UCSD-AML1 (cell line): ENCODE measurements around the gene AQR.
"Not testable (repeated sequence)": the region's sequence is repeated elsewhere in the genome, so short reads cannot be mapped to it uniquely, and the experiment has no call there.

Source experiments
- DNase-seq: peaks from one replicate; lab custom pipeline; 2025; ENCODE audit not compliant: unreplicated experiment; lab: John Stamatoyannopoulos, UW

The AQR gene

DNA sequence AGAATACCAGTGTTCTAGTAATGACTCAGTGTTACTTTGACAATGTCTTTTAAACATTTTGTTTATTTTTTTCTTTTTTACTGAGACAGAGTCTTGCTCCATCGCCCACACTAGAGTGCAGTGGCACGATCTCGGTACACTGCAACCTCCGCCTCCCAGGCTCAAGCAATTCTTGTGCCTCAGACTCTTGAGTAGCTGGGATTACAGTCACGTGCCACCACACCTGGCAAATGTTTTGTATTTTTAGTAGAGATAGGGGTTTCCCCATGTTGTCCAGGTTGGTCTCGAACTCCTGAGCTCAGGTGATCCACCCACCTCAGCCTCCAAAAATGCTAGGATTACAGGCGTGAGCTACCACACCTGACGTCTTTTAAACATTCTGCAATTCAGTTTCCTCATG, 15.7 kb downstream of the AQR start:
- DNase-seq = no peak

DNA sequence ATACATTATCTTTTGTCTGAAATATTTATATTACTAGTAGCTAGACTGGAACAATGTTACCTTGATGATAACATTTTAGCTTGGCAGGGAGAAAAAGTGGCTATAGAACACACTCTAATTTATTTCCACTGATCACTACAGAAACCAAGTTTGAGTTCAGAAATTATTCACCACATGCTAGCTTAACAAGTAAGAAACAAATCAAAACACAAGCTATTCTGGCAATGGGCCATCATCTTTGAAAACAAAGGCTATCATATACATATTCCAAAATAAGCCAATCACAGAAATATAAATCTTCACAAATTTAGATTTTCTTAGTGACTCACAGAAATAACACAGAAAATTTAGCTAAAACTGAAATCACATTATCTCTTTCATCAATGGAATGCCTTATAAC, 17.1 kb downstream of the AQR start:
- DNase-seq = no peak

DNA sequence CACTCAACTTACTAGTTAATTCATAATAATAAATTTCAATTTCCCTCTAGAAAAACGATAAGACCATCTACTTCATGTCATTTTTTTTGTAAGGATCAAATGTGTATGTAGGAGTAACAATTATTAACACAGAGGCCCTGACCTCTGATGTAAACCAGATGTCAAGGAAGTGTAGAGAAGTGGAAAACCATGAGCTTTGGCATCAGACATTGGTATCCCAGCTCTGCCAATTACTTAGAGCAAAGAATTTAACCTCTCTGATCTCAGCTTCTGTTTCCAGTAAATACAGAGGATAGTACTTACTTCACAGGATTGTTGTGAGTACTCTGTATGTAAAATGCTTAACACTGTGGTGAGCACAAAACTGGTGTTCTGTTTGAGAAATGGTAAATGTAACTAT, 17.5 kb downstream of the AQR start:
- no peak for DNase-seq

DNA sequence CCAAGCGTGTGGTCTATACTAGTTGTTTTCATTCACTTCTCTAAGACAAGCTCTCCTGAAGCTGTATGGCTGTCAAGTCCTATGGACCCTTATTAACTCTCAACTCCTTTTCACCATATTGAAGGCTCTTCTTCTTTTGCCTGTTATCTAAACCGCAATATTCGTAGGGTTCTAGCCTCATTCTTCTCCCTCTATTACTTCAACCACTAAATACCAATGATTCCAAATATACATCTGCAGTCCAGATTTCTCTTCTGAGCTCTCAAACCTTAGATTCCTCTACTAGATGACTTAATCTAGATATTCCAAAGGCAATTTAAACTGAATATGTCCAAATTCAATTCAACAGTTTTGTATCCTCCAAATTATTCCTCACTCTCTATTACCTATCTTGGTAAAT, 24.6 kb downstream of the AQR start:
- DNase-seq = no peak

DNA sequence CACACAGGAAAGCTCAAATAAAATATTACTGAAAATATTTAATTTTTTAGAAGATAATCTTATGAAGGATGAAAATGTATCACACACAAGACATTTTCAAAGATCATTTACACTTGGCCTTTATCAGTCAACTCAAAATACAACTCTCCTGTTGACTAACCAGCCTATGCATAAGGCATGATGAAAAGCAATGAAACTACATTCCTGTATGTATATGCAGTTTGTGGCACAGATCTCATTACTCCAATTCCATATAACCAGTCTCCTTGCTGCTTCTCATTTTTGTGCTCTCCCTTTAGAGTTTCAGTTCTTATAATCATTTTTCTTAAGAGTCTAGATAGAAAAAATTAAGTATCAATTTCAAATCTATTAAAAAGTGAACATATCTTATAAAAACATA, 25.8 kb downstream of the AQR start:
- DNase-seq = no peak

DNA sequence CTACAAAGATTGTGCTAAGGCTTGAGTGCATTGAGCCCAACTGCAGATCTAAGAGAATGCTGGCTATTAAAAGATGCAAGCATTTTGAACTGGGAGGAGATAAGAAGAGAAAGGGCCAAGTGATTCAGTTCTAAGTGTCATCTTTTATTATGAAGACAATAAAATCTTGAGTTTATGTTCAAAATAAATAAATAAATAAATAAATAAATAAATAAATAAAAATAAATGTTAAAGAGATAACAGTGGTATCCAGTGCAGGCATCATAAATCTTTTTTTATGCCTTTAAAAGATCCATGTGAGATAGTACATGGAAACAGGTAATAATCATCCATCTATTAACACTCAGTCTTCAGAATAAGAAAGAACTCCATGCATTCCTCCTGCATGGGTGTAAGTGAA, 26.3 kb downstream of the AQR start:
- not testable (repeated sequence) for DNase-seq

DNA sequence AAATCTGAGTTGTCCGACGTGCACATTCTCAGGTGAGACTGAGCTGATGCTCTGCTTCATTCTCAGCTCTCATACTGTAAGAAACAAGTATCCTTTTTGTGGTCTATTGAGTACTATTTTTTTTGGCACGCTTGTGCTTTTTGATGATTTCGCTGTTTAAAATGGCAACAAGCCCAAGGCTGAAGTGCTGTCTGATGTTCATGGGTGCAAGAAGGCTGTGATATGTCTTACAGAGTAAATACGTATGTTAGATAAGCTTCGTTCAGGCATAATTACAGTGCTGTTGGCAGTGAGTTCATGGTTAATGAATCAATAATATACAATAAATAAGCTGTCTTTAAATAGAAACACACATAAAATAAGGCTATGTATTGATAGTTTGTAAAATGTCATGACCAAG, 27.2 kb downstream of the AQR start:
- DNase-seq = no peak

DNA sequence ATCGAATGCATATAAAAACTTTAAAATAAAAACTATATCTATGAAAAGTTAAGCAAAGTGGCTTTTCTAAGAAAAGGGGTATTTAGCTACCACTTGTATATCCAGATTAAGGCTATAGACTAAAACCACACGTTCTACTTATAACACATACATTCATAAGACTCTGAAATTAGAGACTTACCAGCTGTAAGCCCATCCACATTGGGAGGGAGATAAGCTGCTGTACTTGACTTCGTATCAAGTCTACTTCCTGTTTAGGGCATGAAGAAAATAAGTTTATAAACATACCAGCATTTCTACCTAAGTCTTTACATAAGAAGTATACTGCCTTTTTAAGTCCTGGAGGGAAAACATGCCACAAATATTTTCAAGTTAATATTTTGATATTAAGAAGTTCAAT, 27.7 kb downstream of the AQR start:
- no peak for DNase-seq

DNA sequence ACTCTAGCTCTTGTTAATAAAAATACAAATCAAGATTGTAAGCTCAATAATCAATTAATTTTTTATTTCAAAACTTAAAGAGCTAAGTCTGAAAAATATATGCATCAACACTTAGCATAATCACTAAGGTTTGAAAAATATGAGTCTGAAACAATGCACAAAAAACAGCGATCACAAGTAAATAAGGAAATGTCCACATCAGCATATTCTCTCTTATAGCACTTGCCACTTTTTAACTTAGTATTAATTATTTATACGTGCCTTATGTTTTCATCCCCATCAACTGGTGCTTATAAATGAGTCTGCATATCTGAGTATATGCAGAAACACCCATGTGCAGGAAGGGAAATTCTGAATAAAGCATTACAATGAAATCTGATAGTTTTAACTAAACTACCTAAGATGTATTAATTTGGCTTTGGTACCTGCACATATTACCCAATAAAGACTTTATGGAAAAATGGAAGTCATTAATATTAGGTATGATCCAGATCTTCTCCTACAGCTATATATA, 28.3 kb downstream of the AQR start:
- DNase-seq = no peak

DNA sequence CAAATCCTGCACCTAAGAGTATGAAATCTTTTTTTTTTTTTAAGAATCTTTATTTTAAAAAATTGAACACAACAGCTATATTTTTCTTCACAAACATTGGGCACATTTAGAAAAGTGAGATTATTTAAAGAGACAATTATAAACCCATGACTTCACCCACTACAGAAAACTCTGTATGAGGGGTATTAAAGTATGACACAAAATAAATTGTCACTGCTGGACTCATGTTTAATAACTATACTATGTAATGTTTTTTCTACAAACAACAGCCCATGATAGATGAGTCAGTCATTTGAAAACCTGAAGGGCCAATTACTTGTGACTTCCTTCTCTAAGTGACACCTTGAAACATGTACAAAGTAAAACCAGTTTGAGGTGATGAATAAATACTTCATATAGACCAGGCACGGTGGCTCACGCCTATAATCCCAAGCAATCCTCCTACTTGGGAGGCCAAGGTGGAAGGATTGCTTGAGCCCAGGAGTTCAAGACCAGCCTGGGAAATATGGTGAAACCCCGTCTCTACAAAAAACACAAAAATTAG, 36.0 kb downstream of the AQR start:
- no peak for DNase-seq

DNA sequence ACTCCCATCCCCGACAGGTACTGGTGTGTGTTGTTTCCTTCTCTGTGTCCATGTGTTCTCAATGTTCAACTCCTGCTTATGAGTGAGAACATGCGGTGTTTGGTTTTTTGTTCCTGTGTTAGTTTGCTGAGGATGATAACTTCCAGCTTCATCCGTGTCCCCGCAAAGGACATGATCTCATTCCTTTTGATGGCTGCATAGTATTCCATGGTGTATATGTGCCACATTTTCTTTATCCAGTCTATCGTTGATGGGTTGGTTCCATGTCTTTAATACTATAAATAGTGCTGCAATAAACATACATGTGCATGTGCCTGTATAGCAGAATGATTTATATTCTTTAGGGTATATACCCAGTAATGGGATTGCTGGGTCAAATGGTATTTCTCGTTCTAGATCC, 41.2 kb downstream of the AQR start:
- not testable (repeated sequence) for DNase-seq

DNA sequence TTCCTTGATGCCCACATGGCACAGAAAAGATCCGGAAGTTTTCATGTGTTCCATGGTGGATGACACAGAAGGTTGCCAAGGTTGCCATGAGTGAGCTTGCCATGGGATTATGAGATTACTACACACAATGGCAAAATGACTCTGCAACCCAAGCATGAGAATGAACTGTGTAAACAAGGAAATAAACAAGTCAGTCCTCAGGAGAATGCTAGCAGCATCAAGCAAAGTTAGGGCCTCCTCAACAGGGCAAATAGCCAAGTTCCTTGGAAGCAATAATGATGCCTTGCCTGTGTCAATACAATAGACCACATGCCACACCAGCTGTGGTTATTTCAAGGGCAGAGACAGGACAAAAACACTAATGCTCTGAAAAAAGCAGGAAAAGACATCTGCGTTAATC, 41.8 kb downstream of the AQR start:
- DNase-seq = no peak

DNA sequence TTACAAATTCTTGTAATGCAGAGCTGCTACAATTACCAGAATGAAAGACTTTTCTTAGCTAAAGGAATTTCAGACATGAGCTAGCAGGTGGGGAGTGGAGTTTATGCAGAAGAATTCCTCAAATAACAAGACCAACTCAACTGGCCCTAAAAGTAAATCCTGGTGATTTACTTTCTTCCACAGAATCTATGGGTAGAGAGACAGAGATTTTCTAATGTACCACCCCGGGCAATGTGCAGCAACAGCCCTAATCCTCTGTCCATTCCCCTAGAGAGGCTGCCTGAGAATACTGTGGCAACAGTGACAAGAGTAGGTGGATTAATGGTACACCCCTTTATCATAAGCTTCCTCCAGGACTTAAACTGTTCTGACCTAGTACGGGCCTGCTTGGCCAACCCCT, 55.2 kb downstream of the AQR start:
- DNase-seq = no peak

DNA sequence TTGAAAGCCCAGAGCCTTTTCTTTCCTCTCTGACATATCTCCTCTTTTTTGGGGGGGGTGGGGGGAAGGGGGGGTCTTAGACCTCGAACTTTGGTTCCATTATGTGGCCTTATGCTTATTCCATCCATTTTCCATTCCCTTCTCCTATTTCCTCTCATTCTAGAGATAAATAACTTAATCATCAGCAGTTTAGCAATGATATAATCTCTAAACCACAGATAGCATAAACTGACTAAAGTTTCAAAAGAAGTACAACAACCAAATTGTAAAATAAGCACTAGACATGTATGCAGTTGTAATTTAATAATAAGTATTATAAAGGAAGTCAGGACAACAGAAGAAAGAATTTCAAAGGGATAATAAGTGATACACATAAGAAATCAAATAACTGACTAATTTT, 64.5 kb downstream of the AQR start:
- DNase-seq = no peak

DNA sequence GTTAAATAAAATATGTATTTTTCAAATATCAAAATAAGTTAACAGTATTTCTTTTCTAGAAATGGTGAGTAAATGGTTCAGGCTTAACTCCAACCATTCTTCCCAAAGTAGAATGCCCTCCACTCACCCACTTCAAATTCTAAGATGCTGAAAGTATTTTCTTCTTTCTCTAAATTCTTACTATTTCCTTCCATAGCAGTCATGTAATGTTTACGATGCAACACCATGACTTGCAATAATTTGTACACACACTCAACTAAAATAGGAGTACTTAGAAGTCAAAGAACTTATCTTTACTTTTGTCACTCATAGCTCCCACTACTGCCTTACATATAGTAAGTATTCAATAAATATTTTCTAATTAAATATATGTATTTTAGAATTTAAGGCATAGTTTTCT, 65.0 kb downstream of the AQR start:
- no peak for DNase-seq

DNA sequence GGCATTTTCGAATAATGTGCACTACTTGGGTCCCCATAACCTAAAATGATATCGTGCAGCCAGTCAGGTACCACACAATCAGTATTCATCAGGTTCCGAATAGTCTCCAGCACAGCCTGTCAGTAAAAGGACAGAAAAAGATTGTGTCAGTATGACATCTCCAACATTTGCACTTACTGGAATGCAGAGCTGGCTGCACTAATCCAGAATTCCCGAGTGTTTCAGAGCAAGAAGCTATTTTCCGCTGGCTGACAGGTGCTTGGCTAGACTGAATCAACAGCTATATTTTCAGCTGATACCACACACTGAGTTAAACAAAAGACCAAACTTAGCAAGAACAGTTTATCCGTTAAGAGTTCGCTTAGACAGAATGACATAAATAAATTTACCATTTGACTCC, 68.8 kb downstream of the AQR start:
- DNase-seq = no peak

DNA sequence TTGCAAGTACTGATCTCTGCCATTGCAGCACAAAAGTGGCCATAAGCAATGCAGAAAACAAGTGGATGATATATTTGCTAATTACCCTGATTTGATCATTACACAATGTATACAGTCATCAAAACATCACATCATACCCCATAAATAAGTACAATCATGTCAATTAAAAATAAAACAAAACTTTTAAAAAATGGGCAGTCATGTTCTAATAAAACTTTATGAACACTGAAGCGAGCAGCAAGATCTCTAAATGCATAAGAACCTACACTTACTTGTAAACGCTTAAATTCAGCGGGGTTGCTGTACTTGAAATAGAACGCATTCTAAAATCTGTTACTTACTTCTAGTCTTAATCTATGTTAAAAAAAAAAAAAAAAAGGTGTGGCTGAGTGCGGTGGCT, 73.4 kb downstream of the AQR start:
- DNase-seq = no peak

DNA sequence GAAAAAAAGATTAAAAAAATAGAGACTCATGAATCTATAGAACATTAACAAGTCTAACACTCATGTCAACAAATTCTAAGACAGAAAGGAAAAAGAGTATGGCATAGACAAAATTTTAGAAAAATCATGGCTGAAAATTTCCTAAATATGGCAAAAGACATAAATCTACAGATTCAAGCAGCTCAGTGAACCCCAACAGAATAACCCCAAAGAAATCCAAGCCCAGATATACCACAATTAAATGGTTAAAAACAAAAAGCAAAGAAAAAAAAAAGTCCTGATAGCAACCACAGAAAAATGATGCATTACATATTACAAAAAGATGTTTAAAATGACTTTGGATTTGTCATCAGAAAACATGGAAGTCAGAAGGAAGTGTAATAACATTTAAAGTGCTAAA, 75.6 kb downstream of the AQR start:
- no peak for DNase-seq

DNA sequence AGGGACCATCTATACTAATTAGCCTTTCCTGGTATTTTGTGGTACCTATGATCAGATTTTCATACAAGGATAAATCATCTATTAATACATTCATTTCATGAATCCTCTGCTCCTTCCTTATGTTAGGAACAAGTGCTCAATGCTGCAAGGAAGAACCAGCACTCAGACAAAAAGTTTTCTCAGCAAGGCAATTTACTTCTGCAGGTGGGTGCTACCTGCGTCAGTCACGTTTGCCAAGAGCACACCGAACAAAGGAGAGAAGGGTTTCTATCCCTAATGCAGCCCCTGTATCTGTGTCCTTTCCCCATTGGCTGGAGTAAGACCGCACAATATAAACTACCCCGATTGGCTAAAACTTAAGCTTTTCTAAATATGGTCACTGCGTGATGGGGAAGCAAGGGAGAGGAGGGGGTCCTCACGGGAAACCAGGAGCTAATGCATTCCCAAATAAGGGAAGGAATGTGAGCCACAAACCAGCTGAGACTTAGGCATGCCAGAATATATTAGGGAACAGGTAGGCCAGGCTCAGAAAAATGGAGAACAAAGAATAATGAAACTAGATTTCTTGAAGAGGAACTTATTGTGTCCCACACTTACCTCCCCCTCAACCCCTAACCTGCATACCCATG, 76.5 kb downstream of the AQR start:
- DNase-seq = no peak

DNA sequence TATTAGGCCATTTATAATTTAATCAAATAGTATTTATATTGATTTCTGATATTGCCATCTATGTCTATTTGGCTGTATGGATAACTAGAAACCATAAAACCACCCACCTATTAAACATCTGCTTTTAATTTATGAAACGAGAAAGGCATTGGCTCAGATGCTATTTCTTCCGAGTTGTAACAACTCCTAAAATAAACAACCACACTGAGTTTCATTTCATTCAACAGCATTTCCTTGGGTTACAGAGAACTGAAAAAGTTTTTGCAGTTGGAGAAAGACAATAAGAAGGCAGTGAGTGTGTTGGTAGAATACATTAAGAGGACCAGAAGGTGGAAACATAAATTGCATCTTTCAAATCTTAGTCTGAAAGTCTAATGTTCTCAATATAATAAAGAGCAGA, 79.1 kb downstream of the AQR start:
- DNase-seq = no peak

DNA sequence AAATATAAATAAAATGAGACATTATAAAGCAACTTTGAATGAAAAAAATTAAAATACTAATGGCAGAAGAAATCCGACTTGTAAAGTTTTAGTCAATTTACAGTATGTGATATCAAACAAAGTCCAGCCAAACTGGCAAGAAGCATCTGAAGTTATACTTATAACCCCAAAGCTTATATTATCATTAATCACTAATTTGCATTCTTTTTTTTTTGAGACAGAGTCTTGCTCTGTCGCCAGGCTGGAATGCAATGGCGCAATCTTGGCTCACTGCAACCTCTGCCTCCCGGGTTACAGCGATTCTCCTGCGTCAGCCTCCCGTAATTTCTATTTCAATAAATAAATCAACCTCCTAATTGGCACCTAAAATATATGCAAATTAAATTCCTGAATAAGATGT, 80.1 kb downstream of the AQR start:
- DNase-seq = no peak

DNA sequence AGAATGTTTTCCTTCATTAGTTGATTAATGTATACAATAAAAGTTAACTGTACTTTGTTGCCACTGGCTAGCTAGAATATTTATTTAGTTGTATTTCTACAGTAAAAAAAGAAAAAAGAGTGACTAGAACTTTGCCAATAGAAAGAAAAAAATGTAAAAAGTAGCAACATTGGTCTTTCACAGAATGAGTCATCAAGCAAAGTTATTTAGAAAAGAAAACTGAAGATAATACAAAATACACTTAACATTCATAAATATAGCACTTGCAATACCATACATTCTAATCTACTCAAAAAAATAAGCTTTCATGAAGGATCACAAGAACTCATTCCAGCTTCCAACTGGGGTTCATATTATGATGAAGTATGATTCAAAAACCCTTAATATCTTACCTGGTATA, 83.4 kb downstream of the AQR start:
- no peak for DNase-seq

DNA sequence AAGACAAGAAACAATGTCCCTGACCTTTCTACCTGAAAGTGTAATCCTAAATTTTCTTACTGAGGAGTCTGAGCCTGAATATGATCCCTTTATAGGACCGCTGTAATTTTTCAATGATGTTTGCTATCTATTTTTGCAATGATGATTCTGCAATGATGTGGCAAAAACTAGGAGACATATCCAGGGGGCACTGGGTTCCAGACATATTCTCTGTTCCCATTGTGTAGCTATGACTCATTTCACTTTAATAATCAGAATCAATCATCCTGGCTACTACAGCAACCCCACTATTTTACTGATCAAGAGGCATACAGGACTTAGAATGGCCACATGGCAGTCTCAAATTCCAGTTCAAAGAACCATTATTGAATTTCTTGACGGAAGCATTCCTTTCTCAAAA, 85.9 kb downstream of the AQR start:
- DNase-seq = no peak
